ENCODE measurements around the gene B3GALT2.

DNA sequence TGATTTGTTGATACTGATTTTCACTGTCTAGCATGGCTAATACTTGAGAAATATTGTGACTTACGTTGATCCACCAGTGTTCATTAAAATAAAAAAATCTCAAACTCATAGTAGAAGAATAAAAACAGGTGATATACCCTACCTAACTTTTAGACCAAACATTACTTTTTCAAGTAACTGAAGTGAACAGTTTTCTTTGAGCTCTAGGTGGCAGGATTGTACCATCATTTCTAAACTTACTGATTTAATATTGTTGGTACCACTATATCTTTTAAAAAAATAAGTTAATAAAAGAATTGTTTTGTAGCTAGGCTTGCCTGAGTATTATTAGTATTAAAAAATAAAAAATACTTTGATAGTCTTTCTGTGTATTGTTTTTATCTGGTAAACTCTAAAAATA is 43.1 kb downstream of the B3GALT2 start:
- no peak for TF ChIP-seq TAF1 (IDR thresholded peaks at IDR 0.05; ENCODE audit: low read depth)
- no peak for TF ChIP-seq CEBPB (IDR thresholded peaks at IDR 0.05)

Data from Ishikawa (cell line).